NCI-H1048 (cell line): Measurements from ENCODE around the gene MKNK2.
"Not testable (repeated sequence)": the region's sequence is repeated elsewhere in the genome, so short reads cannot be mapped to it uniquely, and the experiment has no call there.

ENCODE experiments used
- DNase-seq: peaks from one replicate; lab custom pipeline; 2025; lab: John Stamatoyannopoulos, UW

Gene MKNK2

GRCh38 chr19:2043961-2044708, 6.9 kb downstream of the MKNK2 start:
- DNase-seq: no peak

- DNase-seq: no peak
These were observed 7.8 kb downstream of the MKNK2 start for GRCh38 chr19:2043251-2043641.

GRCh38 chr19:2042485-2043250, 8.4 kb downstream of the MKNK2 start:
- no peak for DNase-seq

- DNase-seq: peak; percentile 95
These were observed 9.2 kb downstream of the MKNK2 start for GRCh38 chr19:2041683-2042484.

- DNase-seq: no peak
These were observed 9.7 kb downstream of the MKNK2 start for GRCh38 chr19:2041433-2041682.

- DNase-seq: no peak
These were observed 10.2 kb downstream of the MKNK2 start for GRCh38 chr19:2040647-2041432.

- no peak for DNase-seq
These were observed 10.9 kb downstream of the MKNK2 start for GRCh38 chr19:2039959-2040646.

- DNase-seq: no peak
These were observed 11.7 kb downstream of the MKNK2 start for GRCh38 chr19:2039089-2039958.

- no peak for DNase-seq
These were observed 12.6 kb downstream of the MKNK2 start for GRCh38 chr19:2038284-2039088.

GRCh38 chr19:2037651-2038255, 13.3 kb downstream of the MKNK2 start:
- no peak for DNase-seq

- DNase-seq: no peak
These were observed 14.6 kb downstream of the MKNK2 start for GRCh38 chr19:2036424-2036823.

GRCh38 chr19:2035590-2035991, 15.5 kb downstream of the MKNK2 start:
- no peak for DNase-seq

- no peak for DNase-seq
These were observed 16.1 kb downstream of the MKNK2 start for GRCh38 chr19:2034729-2035589.

- not testable (repeated sequence) for DNase-seq
These were observed 16.8 kb downstream of the MKNK2 start for GRCh38 chr19:2034253-2034652.

GRCh38 chr19:2033825-2034159, 17.3 kb downstream of the MKNK2 start:
- no peak for DNase-seq

GRCh38 chr19:2033115-2033824, 17.8 kb downstream of the MKNK2 start:
- no peak for DNase-seq

- DNase-seq: no peak
These were observed 18.6 kb downstream of the MKNK2 start for GRCh38 chr19:2032296-2032941.
